Neural cell (in vitro differentiated cells): ENCODE results near the gene SLC25A45. TPM values are rescaled to one million over a fixed set of nuclear protein-coding genes. Genes with fewer than 3 reads are reported as not detected.

ENCODE experiments used
- H2AFZ ChIP-seq: fragments of 200-600, 300-800 bp; sonication (generic), shearing (Covaris generic); 2 replicates; pipeline ENCODE4 v1.6.0; 2014; ENCODE audit warnings: low read depth, mild to moderate bottlenecking, antibody characterized with exemption, low read length, moderate library complexity
- H3F3A ChIP-seq: fragments of 200-600 bp; shearing (Covaris generic); 2 replicates; pipeline ENCODE4 v1.6.1; 2016; ENCODE audit warnings: mild to moderate bottlenecking, moderate library complexity, mixed read lengths, antibody characterized with exemption, low read length; ENCODE audit not compliant: insufficient read depth, poor library complexity, severe bottlenecking
- H3K27ac ChIP-seq: fragments of 200-600, 300-800 bp; sonication (generic), shearing (Covaris generic); 2 replicates; pipeline ENCODE4 v1.5.1; 2014; ENCODE audit warnings: mild to moderate bottlenecking, low read length, moderate library complexity
- H3K27me3 ChIP-seq: fragments of 300-800, 200-600 bp; sonication (generic), shearing (Covaris generic); 2 replicates; pipeline ENCODE4 v1.6.0; 2014; ENCODE audit warnings: mild to moderate bottlenecking, low read depth, low read length, moderate library complexity; ENCODE audit not compliant: insufficient read depth
- H3K36me3 ChIP-seq: fragments of 300-800, 200-600 bp; sonication (generic), shearing (Covaris generic); 2 replicates; pipeline ENCODE4 v1.5.1; 2014; ENCODE audit warnings: mild to moderate bottlenecking, antibody characterized with exemption, low read length, moderate library complexity; ENCODE audit not compliant: insufficient read depth
- H3K4me2 ChIP-seq: fragments of 300-800, 200-600 bp; sonication (generic), shearing (Covaris generic); 2 replicates; pipeline ENCODE4 v1.6.0; 2014; ENCODE audit warnings: mild to moderate bottlenecking, low read length
- H3K4me3 ChIP-seq: fragments of 300-800, 200-600 bp; sonication (generic), shearing (Covaris generic); 2 replicates; pipeline ENCODE4 v1.5.1; 2014; ENCODE audit warnings: mild to moderate bottlenecking, low read length, moderate library complexity
- H3K79me2 ChIP-seq: fragments of 200-600 bp; shearing (Covaris generic); replicated peaks from 2 replicates; pipeline ENCODE4 v1.6.0; 2014; ENCODE audit warnings: mild to moderate bottlenecking, low read length, moderate library complexity; ENCODE audit not compliant: insufficient read depth
- H3K9ac ChIP-seq: fragments of 300-800, 200-600 bp; sonication (generic), shearing (Covaris generic); 2 replicates; pipeline ENCODE4 v1.6.1; 2016; ENCODE audit warnings: mild to moderate bottlenecking, low read length, mixed read lengths
- H3K9me2 ChIP-seq: fragments of 200-600 bp; shearing (Covaris generic); 2 replicates; pipeline ENCODE4 v1.6.1; 2016; ENCODE audit warnings: mild to moderate bottlenecking, low read length, mixed read lengths; ENCODE audit not compliant: insufficient read depth
- H3K9me3 ChIP-seq: fragments of 200-600, 300-800 bp; sonication (generic), shearing (Covaris generic); 2 replicates; pipeline ENCODE4 v1.6.1; 2016; ENCODE audit warnings: mild to moderate bottlenecking, mixed run types, low read length, moderate library complexity, mixed read lengths
- H4K20me1 ChIP-seq: fragments of 200-600 bp; shearing (Covaris generic); 2 replicates; pipeline ENCODE4 v1.6.1; 2016; ENCODE audit warnings: mild to moderate bottlenecking, mixed run types; ENCODE audit not compliant: insufficient read depth
- CTCF ChIP-seq: fragments of 450-650 bp; IDR thresholded peaks from 2 replicates; pipeline ENCODE4 v1.5.1; 2014; ENCODE audit warnings: antibody characterized with exemption, mild to moderate bottlenecking, moderate library complexity; ENCODE audit not compliant: poor library complexity, severe bottlenecking
- EP300 ChIP-seq: fragments of 450-650 bp; conservative IDR thresholded peaks from 2 replicates; pipeline ENCODE4 v1.6.1; 2014; ENCODE audit warnings: antibody characterized with exemption, mild to moderate bottlenecking, moderate library complexity; ENCODE audit not compliant: poor library complexity, severe bottlenecking
- EZH2 ChIP-seq: fragments of 200-600, 300-800 bp; shearing (Covaris generic), sonication (generic); IDR thresholded peaks from 2 replicates; pipeline ENCODE4 v1.6.1; 2014; ENCODE audit warnings: antibody characterized with exemption, low read length, borderline replicate concordance, mild to moderate bottlenecking; ENCODE audit not compliant: insufficient read depth, poor library complexity, severe bottlenecking
- MXI1 ChIP-seq: fragments of 450-650 bp; conservative IDR thresholded peaks from 2 replicates; pipeline ENCODE4 v1.6.1; 2014; ENCODE audit warnings: antibody characterized with exemption, mild to moderate bottlenecking; ENCODE audit not compliant: poor library complexity, severe bottlenecking
- POLR2AphosphoS5 ChIP-seq: IDR thresholded peaks from 2 replicates; pipeline ENCODE4 v1.6.1; 2012
- RAD21 ChIP-seq: fragments of 450-650 bp; conservative IDR thresholded peaks from 2 replicates; pipeline ENCODE4 v1.6.1; 2014; ENCODE audit warnings: antibody characterized with exemption, mild to moderate bottlenecking, moderate library complexity
- REST ChIP-seq: IDR thresholded peaks from 2 replicates; pipeline ENCODE4 v1.6.1; 2012; ENCODE audit warnings: borderline replicate concordance
- SMC3 ChIP-seq: fragments of 450-650 bp; conservative IDR thresholded peaks from 2 replicates; pipeline ENCODE4 v1.6.1; 2014; ENCODE audit warnings: antibody characterized with exemption, mild to moderate bottlenecking, moderate library complexity; ENCODE audit not compliant: poor library complexity
- TAF1 ChIP-seq: IDR thresholded peaks from 2 replicates; pipeline ENCODE4 v1.6.1; 2012; ENCODE audit warnings: low read depth
- polyA plus RNA-seq: library from polyadenylated mRNA; depleted of rRNA; stranded (reverse); fragments of >200 nt; gene quantifications from 2 replicates; pipeline ENCODE4 v1.2.3, GENCODE V29; 2014

The SLC25A45 gene
- polyA plus RNA-seq, 1 donor from 2014 or later: not detected

- Histone ChIP-seq H3K9me3 (no peaks in the 10 kb centered on the region), H4K20me1 (no peaks in the 10 kb centered on the region), H3K36me3 (no peaks in the 10 kb centered on the region), H3K4me2 (no peak overlapping the region), H3K4me3 (no peak overlapping the region), H3F3A (no peaks in the 10 kb centered on the region), H3K9ac (no peak overlapping the region), H3K27ac (no peak overlapping the region), H3K9me2 (no peaks in the 10 kb centered on the region), H3K27me3 (no peaks in the 10 kb centered on the region), H2AFZ (no peak overlapping the region), H3K79me2 (peaks cover 17% of the 10 kb centered on the region)
- TF ChIP-seq REST: no peak
- TF ChIP-seq EZH2: no peak
- no peak for TF ChIP-seq TAF1
- no peak for TF ChIP-seq CTCF
- TF ChIP-seq MXI1: no peak
- no peak for TF ChIP-seq SMC3
- TF ChIP-seq EP300: no peak
- TF ChIP-seq RAD21: no peak
- no peak for TF ChIP-seq POLR2AphosphoS5
These were observed 51.9 kb downstream of the SLC25A45 start for GRCh38 chr11:65330544-65330943.

GRCh38 chr11:65329944-65330403 lies 52.5 kb downstream of the SLC25A45 start:
- Histone ChIP-seq H3K27ac (no peak overlapping the region), H3K79me2 (peaks cover 11% of the 10 kb centered on the region), H3F3A (no peaks in the 10 kb centered on the region), H3K9ac (no peak overlapping the region), H3K36me3 (no peaks in the 10 kb centered on the region), H3K4me3 (no peak overlapping the region), H2AFZ (no peak overlapping the region), H3K9me2 (no peaks in the 10 kb centered on the region), H3K9me3 (no peaks in the 10 kb centered on the region), H3K4me2 (no peak overlapping the region), H3K27me3 (no peaks in the 10 kb centered on the region), H4K20me1 (no peaks in the 10 kb centered on the region)
- TF ChIP-seq MXI1 (peak; percentile 16), POLR2AphosphoS5 (no peak), SMC3 (peak; percentile 73), RAD21 (peak; percentile 57), EP300 (no peak), EZH2 (no peak), TAF1 (no peak), REST (no peak), CTCF (peak; percentile 80)
